Choroid plexus epithelial cell (primary cell): Measurements from ENCODE around the gene NEU4.
"Not testable (repeated sequence)": the region's sequence is repeated elsewhere in the genome, so short reads cannot be mapped to it uniquely, and the experiment has no call there.

Experiments
- DNase-seq: peaks from one replicate; pipeline ENCODE4 v3.0.0-alpha.2; 2010; ENCODE audit warnings: low read depth
- H3K4me3 ChIP-seq: 2 replicates; pipeline ENCODE4 v1.5.1; 2011; ENCODE audit warnings: low read depth, mild to moderate bottlenecking, control low read depth, low read length, moderate library complexity
- TF ChIP-seq, protein P1 (sequence below): conservative IDR thresholded peaks from 2 replicates; pipeline ENCODE4 v1.5.1; 2011; ENCODE audit warnings: low read depth, mild to moderate bottlenecking, control low read depth, inconsistent platforms, low read length, moderate library complexity

Gene NEU4

DNA sequence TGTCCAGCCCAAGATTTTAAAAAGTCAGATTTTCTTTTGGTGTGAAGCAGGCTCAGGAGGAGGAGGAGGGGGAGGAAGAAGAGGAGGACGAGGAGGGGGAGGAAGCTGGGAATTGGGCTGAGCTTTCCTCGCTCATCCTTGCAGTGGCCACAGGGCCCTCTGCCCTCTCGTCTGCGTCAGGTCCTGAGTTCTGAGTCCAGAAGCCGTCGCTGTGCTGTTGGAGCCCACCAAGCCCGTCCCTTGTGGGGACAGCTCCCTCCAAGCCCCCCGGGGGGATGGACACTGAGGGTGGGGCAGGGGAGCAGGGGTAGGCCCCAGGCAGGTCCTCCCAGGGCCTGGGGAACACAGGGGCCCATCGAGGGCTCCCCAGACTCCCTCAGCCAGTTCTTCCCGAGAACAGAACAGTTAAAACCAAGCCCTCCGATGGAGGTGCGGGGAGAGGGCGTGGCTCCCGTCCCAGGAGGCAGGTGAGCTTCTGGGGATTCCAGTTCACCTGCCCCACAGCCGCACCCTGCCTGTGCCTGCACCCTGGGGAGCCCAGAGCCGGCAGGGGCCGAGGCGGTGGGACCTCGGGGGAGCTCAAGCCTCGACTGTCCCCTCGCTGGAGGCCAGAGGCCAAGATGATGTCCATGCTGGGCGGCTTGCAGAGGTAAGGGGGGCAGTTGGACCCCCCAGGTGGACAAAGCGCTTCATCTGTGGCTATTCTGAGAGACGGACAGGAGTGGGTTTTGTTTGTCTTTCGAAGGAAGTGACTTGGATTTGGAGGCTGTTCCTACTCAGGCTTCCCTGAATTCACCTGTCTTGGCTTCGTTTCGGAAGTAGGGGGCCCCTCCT lies 32.4 kb upstream of the NEU4 start, which contains the start of gene GAL3ST2:
Gene GAL3ST2 (plus strand): TSS at position 487 of the 834 bp plus-strand sequence. CDS start 134 bp downstream, at position 621.
- no peak for DNase-seq
- H3K4me3 ChIP-seq = no peak within 1 kb of the TSS
- TF ChIP-seq, protein P1, sequence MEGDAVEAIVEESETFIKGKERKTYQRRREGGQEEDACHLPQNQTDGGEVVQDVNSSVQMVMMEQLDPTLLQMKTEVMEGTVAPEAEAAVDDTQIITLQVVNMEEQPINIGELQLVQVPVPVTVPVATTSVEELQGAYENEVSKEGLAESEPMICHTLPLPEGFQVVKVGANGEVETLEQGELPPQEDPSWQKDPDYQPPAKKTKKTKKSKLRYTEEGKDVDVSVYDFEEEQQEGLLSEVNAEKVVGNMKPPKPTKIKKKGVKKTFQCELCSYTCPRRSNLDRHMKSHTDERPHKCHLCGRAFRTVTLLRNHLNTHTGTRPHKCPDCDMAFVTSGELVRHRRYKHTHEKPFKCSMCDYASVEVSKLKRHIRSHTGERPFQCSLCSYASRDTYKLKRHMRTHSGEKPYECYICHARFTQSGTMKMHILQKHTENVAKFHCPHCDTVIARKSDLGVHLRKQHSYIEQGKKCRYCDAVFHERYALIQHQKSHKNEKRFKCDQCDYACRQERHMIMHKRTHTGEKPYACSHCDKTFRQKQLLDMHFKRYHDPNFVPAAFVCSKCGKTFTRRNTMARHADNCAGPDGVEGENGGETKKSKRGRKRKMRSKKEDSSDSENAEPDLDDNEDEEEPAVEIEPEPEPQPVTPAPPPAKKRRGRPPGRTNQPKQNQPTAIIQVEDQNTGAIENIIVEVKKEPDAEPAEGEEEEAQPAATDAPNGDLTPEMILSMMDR = no peak

GRCh38 chr2:241777170-241777685 lies 31.8 kb upstream of the NEU4 start:
- TF ChIP-seq, protein P1 = no peak
- no peak overlapping the region for H3K4me3 ChIP-seq
- DNase-seq = no peak

GRCh38 chr2:241777686-241778627 lies 31.0 kb upstream of the NEU4 start:
- TF ChIP-seq, protein P1 = no peak
- no peak overlapping the region for H3K4me3 ChIP-seq
- DNase-seq = no peak

GRCh38 chr2:241780939-241781569 lies 27.9 kb upstream of the NEU4 start:
- no peak for DNase-seq
- H3K4me3 ChIP-seq = no peak overlapping the region
- TF ChIP-seq, protein P1 = no peak

- DNase-seq, H3K4me3 ChIP-seq: not testable (repeated sequence)
Observed at GRCh38 chr2:241782053-241782452, 26.9 kb upstream of the NEU4 start.

- TF ChIP-seq, protein P1 = no peak
- H3K4me3 ChIP-seq = no peak overlapping the region
- DNase-seq = no peak
Observed at GRCh38 chr2:241788135-241788534, 20.9 kb upstream of the NEU4 start.
